A673 (cell line): ENCODE measurements around the gene GJA10.
"Not testable (repeated sequence)": the region's sequence is repeated elsewhere in the genome, so short reads cannot be mapped to it uniquely, and the experiment has no call there.

Experiments used
- CTCF ChIP-seq: fragments of 300-800, 200-600 bp; sonication (generic); conservative IDR thresholded peaks from 2 replicates; pipeline ENCODE4 v1.5.1; 2017; ENCODE audit warnings: low read depth, mild to moderate bottlenecking, antibody characterized with exemption, low read length, moderate library complexity, mixed read lengths
- EZH2 ChIP-seq: fragments of 200-600 bp; sonication (generic); IDR thresholded peaks from 2 replicates; pipeline ENCODE4 v1.6.1; 2017; ENCODE audit warnings: borderline replicate concordance, low read depth, mild to moderate bottlenecking, mixed read lengths, antibody characterized with exemption, low read length; ENCODE audit not compliant: poor library complexity, severe bottlenecking

- TF ChIP-seq CTCF, EZH2: not testable (repeated sequence)
Measured at GRCh38 chr6:89910001-89910901, 16.0 kb downstream of the GJA10 start.
